K562 (cell line): ENCODE data around the gene PNPLA2. TPM values are rescaled to one million over a fixed set of nuclear protein-coding genes. Genes with fewer than 3 reads are reported as not detected.

Source experiments
- BRCA1 ChIP-seq, 2 experiments: fragments of 450-650 bp in 1 of 2; sonication (generic) in 1 of 2; formaldehyde crosslinking in 1 of 2; IDR thresholded peaks; 2 replicates each; pipeline versions ENCODE4 v1.5.0 to v1.6.1; 2017 to 2020; ENCODE audit warnings: mild to moderate bottlenecking in 1 of 2, missing genetic modification reagents in 1 of 2
- CREB3L1 ChIP-seq: fragments of 450-650 bp; IDR thresholded peaks from 2 replicates; pipeline ENCODE4 v1.6.1; 2014; ENCODE audit warnings: low read depth, mild to moderate bottlenecking, moderate library complexity, borderline replicate concordance
- ETV5 ChIP-seq: sonication (generic); formaldehyde crosslinking; IDR thresholded peaks from 2 replicates; pipeline ENCODE4 v1.4.0; 2020; ENCODE audit warnings: low read depth, mild to moderate bottlenecking, missing genetic modification reagents
- FOXP1 ChIP-seq: sonication (generic); formaldehyde crosslinking; IDR thresholded peaks from 2 replicates; pipeline ENCODE4 v1.8.0; 2022; ENCODE audit warnings: mild to moderate bottlenecking, missing genetic modification reagents
- GABPB1 ChIP-seq: sonication (generic); formaldehyde crosslinking; IDR thresholded peaks from 2 replicates; pipeline ENCODE4 v1.8.0; 2022; ENCODE audit warnings: mild to moderate bottlenecking, missing genetic modification reagents
- HDAC1 ChIP-seq, 2 experiments: fragments of 450-650 bp; IDR thresholded peaks; 2 replicates each; pipeline ENCODE4 v1.6.1; 2016 to 2017; ENCODE audit warnings: inconsistent platforms in 1 of 2, mild to moderate bottlenecking in 1 of 2, moderate library complexity in 1 of 2
- JUN ChIP-seq, 2 experiments: sonication (generic) in 1 of 2; formaldehyde crosslinking in 1 of 2; IDR thresholded peaks; 2 replicates each; pipeline versions ENCODE4 v1.6.1 to v1.8.0; 2012 to 2022; ENCODE audit warnings: borderline replicate concordance in 2 of 2, mild to moderate bottlenecking in 2 of 2, improper control_type of control experiment in 1 of 2, low read depth in 1 of 2, low read length in 1 of 2, missing genetic modification reagents in 1 of 2
- KAT2B ChIP-seq: IDR thresholded peaks from one replicate; pipeline ENCODE4 v1.6.1; 2012; ENCODE audit warnings: low read depth, mild to moderate bottlenecking, control low read depth, inconsistent platforms, low read length, moderate library complexity
- MNT ChIP-seq, 2 experiments: fragments of 450-650 bp; conservative IDR thresholded peaks; 2 replicates each; pipeline ENCODE4 v1.6.1; 2017; ENCODE audit warnings: mild to moderate bottlenecking in 2 of 2, moderate library complexity in 2 of 2
- MXI1 ChIP-seq: IDR thresholded peaks from 2 replicates; pipeline ENCODE4 v1.6.1; 2011; ENCODE audit warnings: low read depth, mild to moderate bottlenecking, improper control_type of control experiment, low read length
- RCOR1 ChIP-seq, 2 experiments: IDR thresholded peaks; 2 replicates each; pipeline ENCODE4 v1.6.1; 2012; ENCODE audit warnings: low read depth in 2 of 2, low read length in 2 of 2, borderline replicate concordance in 1 of 2, improper control_type of control experiment in 1 of 2
- ZBTB2 ChIP-seq: fragments of 450-650 bp; IDR thresholded peaks from 2 replicates; pipeline ENCODE4 v1.6.1; 2016; ENCODE audit warnings: antibody characterized with exemption
- ZNF384 ChIP-seq: IDR thresholded peaks from 2 replicates; pipeline ENCODE4 v1.6.1; 2012; ENCODE audit warnings: low read depth, low read length, improper control_type of control experiment
- polyA plus RNA-seq, 8 experiments: library from polyadenylated mRNA; depleted of rRNA in 4 of 8; stranded (reverse) in 5 of 8; unstranded in 3 of 8; fragments of >200 nt; fragmentation: Nextera tagmentation in 2 of 8; fragmentation: Illumina TruSeq in 1 of 8; extraction: Ambion mirVana in 2 of 8; extraction: Trizol in 1 of 8; gene quantifications; 2 replicates each; pipeline versions ENCODE4 v1.2.1 to v1.2.3, GENCODE V29; 2011 to 2014; ENCODE audit warnings: inconsistent platforms in 1 of 8, missing spikeins in 1 of 8
- total RNA-seq, 7 experiments: library from RNA; depleted of rRNA in 6 of 7; stranded (reverse); fragments of >200 nt in 6 of 7; fragmentation: Illumina TruSeq in 2 of 7; extraction: Trizol in 2 of 7; gene quantifications; 2 replicates each; pipeline versions ENCODE4 v1.2.1 to v1.2.3, GENCODE V29; 2011 to 2021; ENCODE audit warnings: low replicate concordance in 1 of 7
- TF ChIP-seq, protein P1 (sequence below): fragments of 450-650 bp; formaldehyde crosslinking; IDR thresholded peaks from 2 replicates; pipeline ENCODE4 v1.4.0; 2020; ENCODE audit warnings: mild to moderate bottlenecking, moderate library complexity
- TF ChIP-seq, protein P2 (sequence below), 2 experiments: IDR thresholded peaks; 2 replicates each; pipeline ENCODE4 v1.6.1; 2011; ENCODE audit warnings: borderline replicate concordance in 1 of 2, control low read depth in 1 of 2, low read depth in 1 of 2, low read length in 1 of 2, mild to moderate bottlenecking in 1 of 2, mixed read lengths in 1 of 2, moderate library complexity in 1 of 2; ENCODE audit not compliant: insufficient read depth in 1 of 2, insufficient read length in 1 of 2, poor library complexity in 1 of 2, severe bottlenecking in 1 of 2; ENCODE audit errors: extremely low read depth in 1 of 2
- TF ChIP-seq, protein P3 (sequence below): sonication (generic); formaldehyde crosslinking; IDR thresholded peaks from 2 replicates; pipeline ENCODE4 v1.9.0; 2022; ENCODE audit warnings: mild to moderate bottlenecking, missing genetic modification reagents

The PNPLA2 gene
- total and polyA plus RNA-seq, 9 of the 15 experiments (the other 6 are each of a cell fraction or from before 2014, with no cell fraction given): 0.39 to 87.1 (median 8.4) TPM

- TF ChIP-seq, protein P1, sequence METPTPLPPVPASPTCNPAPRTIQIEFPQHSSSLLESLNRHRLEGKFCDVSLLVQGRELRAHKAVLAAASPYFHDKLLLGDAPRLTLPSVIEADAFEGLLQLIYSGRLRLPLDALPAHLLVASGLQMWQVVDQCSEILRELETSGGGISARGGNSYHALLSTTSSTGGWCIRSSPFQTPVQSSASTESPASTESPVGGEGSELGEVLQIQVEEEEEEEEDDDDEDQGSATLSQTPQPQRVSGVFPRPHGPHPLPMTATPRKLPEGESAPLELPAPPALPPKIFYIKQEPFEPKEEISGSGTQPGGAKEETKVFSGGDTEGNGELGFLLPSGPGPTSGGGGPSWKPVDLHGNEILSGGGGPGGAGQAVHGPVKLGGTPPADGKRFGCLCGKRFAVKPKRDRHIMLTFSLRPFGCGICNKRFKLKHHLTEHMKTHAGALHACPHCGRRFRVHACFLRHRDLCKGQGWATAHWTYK (CRISPR knock-in tag): peak; percentile 68; the same call in 1 of the 2 replicates
- peak; percentile 84 to 91 for TF ChIP-seq MNT (conservative IDR thresholded peaks at IDR 0.05)
- no peak for TF ChIP-seq RCOR1 (IDR thresholded peaks at IDR 0.05; ENCODE audit: borderline replicate concordance in 1 of 2, low read depth in 2 of 2, low read length in 2 of 2)
- TF ChIP-seq ZNF384: no peak
- TF ChIP-seq, protein P2, sequence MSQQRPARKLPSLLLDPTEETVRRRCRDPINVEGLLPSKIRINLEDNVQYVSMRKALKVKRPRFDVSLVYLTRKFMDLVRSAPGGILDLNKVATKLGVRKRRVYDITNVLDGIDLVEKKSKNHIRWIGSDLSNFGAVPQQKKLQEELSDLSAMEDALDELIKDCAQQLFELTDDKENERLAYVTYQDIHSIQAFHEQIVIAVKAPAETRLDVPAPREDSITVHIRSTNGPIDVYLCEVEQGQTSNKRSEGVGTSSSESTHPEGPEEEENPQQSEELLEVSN (IDR thresholded peaks at IDR 0.05; ENCODE audit: borderline replicate concordance in 1 of 2, extremely low read depth in 1 of 2, insufficient read depth in 1 of 2, insufficient read length in 1 of 2, low read depth in 1 of 2, low read length in 1 of 2, poor library complexity in 1 of 2, severe bottlenecking in 1 of 2): peak in 1 of 2 experiments; percentile 22
- TF ChIP-seq CREB3L1: peak; percentile 53; the same call in 1 of the 2 replicates
- TF ChIP-seq BRCA1 (IDR thresholded peaks at IDR 0.05): no peak
- 0 out of 2 replicates have a peak, but pooled peaks have one; percentile 45 for TF ChIP-seq BRCA1 (CRISPR knock-in tag; IDR thresholded peaks at IDR 0.05)
- TF ChIP-seq GABPB1: peak; percentile 57; the same call in 1 of the 2 replicates
- TF ChIP-seq FOXP1 (CRISPR knock-in tag): peak; percentile 79; the same call in 1 of the 2 replicates
- TF ChIP-seq ZBTB2: 0 out of 2 replicates have a peak, but pooled peaks have one; percentile 33
- TF ChIP-seq JUN (IDR thresholded peaks at IDR 0.05; ENCODE audit: borderline replicate concordance, low read depth, low read length): no peak
- TF ChIP-seq JUN (CRISPR knock-in tag; IDR thresholded peaks at IDR 0.05; ENCODE audit: borderline replicate concordance): 0 out of 2 replicates have a peak, but pooled peaks have one; percentile 51
- TF ChIP-seq, protein P3, sequence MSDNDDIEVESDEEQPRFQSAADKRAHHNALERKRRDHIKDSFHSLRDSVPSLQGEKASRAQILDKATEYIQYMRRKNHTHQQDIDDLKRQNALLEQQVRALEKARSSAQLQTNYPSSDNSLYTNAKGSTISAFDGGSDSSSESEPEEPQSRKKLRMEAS (CRISPR knock-in tag): peak; percentile 85
- peak in 1 of 2 experiments; percentile 85; a peak in 2 of 4 replicates for TF ChIP-seq HDAC1 (IDR thresholded peaks at IDR 0.05)
- no peak for TF ChIP-seq KAT2B
- TF ChIP-seq ETV5: peak; percentile 27; the same call in 1 of the 2 replicates
- peak; percentile 64; the same call in 1 of the 2 replicates for TF ChIP-seq MXI1
Observed at GRCh38 chr11:797296-798092, 21.2 kb upstream of the PNPLA2 start (continued).
